HCT116 (cell line): ENCODE results near the gene BMPER. TPM values are rescaled to one million over a fixed set of nuclear protein-coding genes. Genes with fewer than 3 reads are reported as not detected.

Experiments
- ATAC-seq: fragments of 200-7000 bp; cut with Tn5 transposase; 2 replicates; pipeline ENCODE4 v1.9.1; 2020; ENCODE audit warnings: mild to moderate bottlenecking, moderate library complexity
- BruUV-seq: library from RNA; stranded (reverse); fragments of 400-500 nt; replicated peaks from 2 replicates; lab custom pipeline; 2021; lab: Mats Ljungman, UMichigan
- CTCF ChIA-PET: fragments of 300-600 bp; sonication (Branson Sonifier 250); formaldehyde crosslinking; loops from one replicate; lab custom pipeline; 2021; ENCODE audit warnings: antibody characterized with exemption; lab: Charles Lee
- POLR2A ChIA-PET: fragments of 300-600, 350-600 bp; sonication (Branson Sonifier 250); formaldehyde crosslinking; loops from one replicate; lab custom pipeline; 2021; ENCODE audit warnings: antibody characterized with exemption; lab: Charles Lee
- RAD21 ChIA-PET, 2 experiments: fragments of 300-600 bp; sonication (Branson Sonifier 250); formaldehyde crosslinking; loops; one replicate each; lab custom pipeline; 2023; ENCODE audit warnings: low total read pairs in 2 of 2; ENCODE audit not compliant: uncharacterized antibody in 2 of 2, unreplicated experiment in 2 of 2, low non-redundant PET in 1 of 2; lab: Charles Lee
- DNase-seq: peaks from one replicate; pipeline ENCODE4 v3.0.0-alpha.2; 2010; ENCODE audit warnings: low read depth, low spot score
- H2AFZ ChIP-seq: fragments of 200-600 bp; shearing (Covaris generic), sonication (generic); 2 replicates; pipeline ENCODE4 v1.6.1; 2017; ENCODE audit warnings: low read depth, mixed run types, mixed read lengths, antibody characterized with exemption, low read length; ENCODE audit not compliant: poor library complexity, severe bottlenecking
- H3K27ac ChIP-seq: 2 replicates; pipeline ENCODE4 v1.5.1; 2012; ENCODE audit warnings: low read depth, low read length
- H3K27me3 ChIP-seq: fragments of 200-600 bp; sonication (generic); 2 replicates; pipeline ENCODE4 v1.6.1; 2016; ENCODE audit warnings: mixed run types, low read length, mixed read lengths; ENCODE audit not compliant: insufficient read depth
- H3K36me3 ChIP-seq, 2 experiments: fragments of 200-500 bp in 1 of 2; fragments of 200-600 bp in 1 of 2; sonication (Bioruptor generic) in 1 of 2; sonication (generic) in 1 of 2; 2 replicates each; pipeline versions ENCODE4 v1.5.1 to v1.6.1; 2014 to 2016; ENCODE audit warnings: low read length in 2 of 2, inconsistent platforms in 1 of 2, mixed read lengths in 1 of 2, mixed run types in 1 of 2; ENCODE audit not compliant: insufficient read depth in 2 of 2, control insufficient read depth in 1 of 2
- H3K4me1 ChIP-seq, 2 experiments: fragments of 200-600 bp in 1 of 2; sonication (generic) in 1 of 2; 2 replicates each; pipeline versions ENCODE4 v1.5.1 to v1.6.1; 2012 to 2017; ENCODE audit warnings: low read length in 2 of 2, inconsistent platforms in 1 of 2, mild to moderate bottlenecking in 1 of 2, mixed read lengths in 1 of 2, mixed run types in 1 of 2, moderate library complexity in 1 of 2; ENCODE audit not compliant: insufficient read depth in 2 of 2, control insufficient read depth in 1 of 2
- H3K4me2 ChIP-seq: fragments of 200-600 bp; sonication (generic); 2 replicates; pipeline ENCODE4 v1.6.1; 2017; ENCODE audit warnings: mixed run types, low read length, mixed read lengths
- H3K4me3 ChIP-seq, 2 experiments: fragments of 200-600 bp in 1 of 2; sonication (generic) in 1 of 2; replicated peaks in 1 of 2; 2 replicates each; pipeline ENCODE4 v1.5.1; 2011 to 2016; ENCODE audit warnings: low read length in 2 of 2, control low read depth in 1 of 2, low read depth in 1 of 2, mild to moderate bottlenecking in 1 of 2, mixed read lengths in 1 of 2, mixed run types in 1 of 2
- H3K79me2 ChIP-seq: fragments of 200-600 bp; sonication (generic); 2 replicates; pipeline ENCODE4 v1.6.1; 2017; ENCODE audit warnings: mild to moderate bottlenecking, mixed run types, low read length, moderate library complexity, mixed read lengths; ENCODE audit not compliant: insufficient read depth
- H3K9ac ChIP-seq: fragments of 200-600 bp; sonication (generic); 2 replicates; pipeline ENCODE4 v1.6.1; 2016; ENCODE audit warnings: low read length, mixed read lengths
- H3K9me2 ChIP-seq: fragments of 200-600 bp; sonication (generic), shearing (Covaris generic); 2 replicates; pipeline ENCODE4 v1.6.1; 2017; ENCODE audit warnings: mixed run types, mild to moderate bottlenecking, moderate library complexity; ENCODE audit not compliant: insufficient read depth
- H3K9me3 ChIP-seq, 2 experiments: fragments of 200-500 bp in 1 of 2; fragments of 200-600 bp in 1 of 2; sonication (Bioruptor generic) in 1 of 2; sonication (generic) in 1 of 2; 2 replicates each; pipeline ENCODE4 v1.6.1; 2014 to 2017; ENCODE audit warnings: low read length in 2 of 2, mixed read lengths in 2 of 2, inconsistent platforms in 1 of 2, low read depth in 1 of 2, mild to moderate bottlenecking in 1 of 2, mixed run types in 1 of 2, moderate library complexity in 1 of 2; ENCODE audit not compliant: control insufficient read depth in 1 of 2, insufficient read depth in 1 of 2
- H4K20me1 ChIP-seq: fragments of 200-600 bp; sonication (generic), shearing (Covaris generic); 2 replicates; pipeline ENCODE4 v1.6.1; 2017; ENCODE audit warnings: mixed run types, mild to moderate bottlenecking, moderate library complexity; ENCODE audit not compliant: insufficient read depth
- ATF3 ChIP-seq: IDR thresholded peaks from 2 replicates; pipeline ENCODE4 v1.6.1; 2012
- CEBPB ChIP-seq: IDR thresholded peaks from 2 replicates; pipeline ENCODE4 v1.6.1; 2012; ENCODE audit warnings: low read depth
- EGR1 ChIP-seq: IDR thresholded peaks from 2 replicates; pipeline ENCODE4 v1.6.1; 2012; ENCODE audit warnings: low read depth
- ELF1 ChIP-seq: IDR thresholded peaks from 2 replicates; pipeline ENCODE4 v1.6.1; 2012; ENCODE audit warnings: low read depth, borderline replicate concordance
- FOSL1 ChIP-seq: IDR thresholded peaks from 2 replicates; pipeline ENCODE4 v1.6.1; 2012; ENCODE audit warnings: low read depth
- MAX ChIP-seq: IDR thresholded peaks from 2 replicates; pipeline ENCODE4 v1.6.1; 2012
- POLR2A ChIP-seq: IDR thresholded peaks from 2 replicates; pipeline ENCODE4 v1.7.0; 2011; ENCODE audit warnings: borderline replicate concordance; ENCODE audit not compliant: insufficient read depth, insufficient read length; ENCODE audit errors: extremely low read depth
- POLR2AphosphoS5 ChIP-seq: IDR thresholded peaks from 2 replicates; pipeline ENCODE4 v1.6.1; 2011; ENCODE audit warnings: mild to moderate bottlenecking, low read depth, low read length, moderate library complexity
- REST ChIP-seq: IDR thresholded peaks from 2 replicates; pipeline ENCODE4 v1.6.1; 2012; ENCODE audit warnings: low read depth
- SIN3A ChIP-seq: IDR thresholded peaks from 2 replicates; pipeline ENCODE4 v1.6.1; 2012; ENCODE audit warnings: low read depth
- SP1 ChIP-seq: IDR thresholded peaks from 2 replicates; pipeline ENCODE4 v1.6.1; 2012; ENCODE audit warnings: low read depth
- SRF ChIP-seq: IDR thresholded peaks from 2 replicates; pipeline ENCODE4 v1.6.1; 2012; ENCODE audit warnings: low read depth
- YY1 ChIP-seq: IDR thresholded peaks from 2 replicates; pipeline ENCODE4 v1.6.1; 2011; ENCODE audit warnings: low read length, low read depth, moderate library complexity, mild to moderate bottlenecking; ENCODE audit not compliant: insufficient replicate concordance; ENCODE audit errors: extremely low read depth
- ZBTB33 ChIP-seq: IDR thresholded peaks from 2 replicates; pipeline ENCODE4 v1.6.1; 2011; ENCODE audit warnings: mild to moderate bottlenecking, low read length, moderate library complexity; ENCODE audit not compliant: insufficient replicate concordance; ENCODE audit errors: extremely low read depth
- ZFX ChIP-seq: fragments of 450-650 bp; IDR thresholded peaks from 2 replicates; pipeline ENCODE4 v1.6.1; 2017
- ZNF274 ChIP-seq: fragments of 200-500 bp; sonication (Bioruptor generic); IDR thresholded peaks from 2 replicates; pipeline ENCODE4 v1.6.1; 2014; ENCODE audit warnings: mild to moderate bottlenecking, low read depth, low read length, inconsistent platforms
- intact Hi-C: fragments of 100-400 bp; cut with micrococcal nuclease; formaldehyde crosslinking; loops from 2 replicates; pipeline ENCODE4 v1.10.0; 2022
- total RNA-seq: library from RNA; stranded (reverse); gene quantifications from one replicate; pipeline ENCODE4 v1.2.1, GENCODE V29; 2021; ENCODE audit not compliant: unreplicated experiment

The BMPER gene
- total RNA-seq, 1 experiment from 2014 or later = not detected

GRCh38 chr7:33916357-33917081 is 11.2 kb downstream of the BMPER start:
- H3K9me2 ChIP-seq = no peaks in the 10 kb centered on the region
- TF ChIP-seq MAX (no peak), EGR1 (no peak), POLR2A (no peak), POLR2AphosphoS5 (no peak), CEBPB (no peak), SIN3A (no peak), YY1 (no peak), ELF1 (no peak), ZFX (no peak), REST (no peak), SP1 (no peak), ATF3 (no peak), ZNF274 (no peak), SRF (no peak), FOSL1 (no peak), ZBTB33 (no peak)
- CTCF ChIA-PET = interaction anchor here (1.3 kb wide), 1 partner anchor 16 kb away, joined by 5 read pairs; no protein-coding TSS in a partner anchor
- H3K27ac ChIP-seq = no peak overlapping the region
- BruUV-seq = no TSS peak
- no peak for DNase-seq
- intact Hi-C loops = no loop called here
- no peak for ATAC-seq
- H3K36me3 ChIP-seq = no peaks in the 10 kb centered on the region
- H3K4me3 ChIP-seq = no peak overlapping the region
- no peaks in the 10 kb centered on the region for H4K20me1 ChIP-seq
- H3K4me2 ChIP-seq = no peak overlapping the region
- POLR2A ChIA-PET = no interaction called here
- H3K27me3 ChIP-seq = peaks cover 7% of the 10 kb centered on the region; the same call in 1 of the 2 replicates
- H3K4me1 ChIP-seq = no peaks in the 10 kb centered on the region
- RAD21 ChIA-PET = interaction anchor here in 1 of 2 experiments (0.6 kb wide), 1 partner anchor 175 kb away, joined by 3 read pairs; no protein-coding TSS in a partner anchor
- H3K79me2 ChIP-seq = no peaks in the 10 kb centered on the region
- H3K9ac ChIP-seq = no peak overlapping the region
- H2AFZ ChIP-seq = no peak overlapping the region
- no peaks in the 10 kb centered on the region for H3K9me3 ChIP-seq
